ENCODE measurements around the gene TNFRSF19.

TNFRSF19 gene

GRCh38 chr13:23697772-23698313 is 127.6 kb downstream of the TNFRSF19 start:
- H3K27ac ChIP-seq: no peak overlapping the region

GRCh38 chr13:23699271-23699670 is 129.1 kb downstream of the TNFRSF19 start:
- Histone ChIP-seq H3K4me1 (ENCODE audit: low read depth, poor library complexity, severe bottlenecking) (no peaks in the 10 kb centered on the region), H3K27me3 (ENCODE audit: insufficient read depth, low read depth) (no peaks in the 10 kb centered on the region), H4K20me1 (ENCODE audit: insufficient read depth) (no peaks in the 10 kb centered on the region), H3K36me3 (ENCODE audit: insufficient read depth) (no peaks in the 10 kb centered on the region), H3K4me3 (IDR thresholded peaks at IDR 0.05; ENCODE audit: insufficient read depth, low read depth, low read length) (no peak overlapping the region), H2AFZ (ENCODE audit: low read depth) (no peak overlapping the region), H3K27ac (no peak overlapping the region), H3K4me2 (no peak overlapping the region), H3K79me2 (ENCODE audit: insufficient read depth, low read depth) (no peaks in the 10 kb centered on the region), H3K9ac (no peak overlapping the region)
- TF ChIP-seq CTCF (conservative IDR thresholded peaks at IDR 0.05; ENCODE audit: low read depth, low read length): no peak

More at GRCh38 chr13:23697772-23698313, 127.6 kb downstream of the TNFRSF19 start:
- no peak overlapping the region for H2AFZ ChIP-seq (ENCODE audit: low read depth)
- no peaks in the 10 kb centered on the region for H3K4me1 ChIP-seq (ENCODE audit: low read depth, poor library complexity, severe bottlenecking)
- H3K4me3 ChIP-seq (IDR thresholded peaks at IDR 0.05; ENCODE audit: insufficient read depth, low read depth, low read length): no peak overlapping the region
- no peak overlapping the region for H3K4me2 ChIP-seq
- no peak for TF ChIP-seq CTCF (conservative IDR thresholded peaks at IDR 0.05; ENCODE audit: low read depth, low read length)
- no peaks in the 10 kb centered on the region for H3K79me2 ChIP-seq (ENCODE audit: insufficient read depth, low read depth)
- no peaks in the 10 kb centered on the region for H3K27me3 ChIP-seq (ENCODE audit: insufficient read depth, low read depth)
- H3K9ac ChIP-seq: no peak overlapping the region
- H4K20me1 ChIP-seq (ENCODE audit: insufficient read depth): no peaks in the 10 kb centered on the region
- H3K36me3 ChIP-seq (ENCODE audit: insufficient read depth): no peaks in the 10 kb centered on the region

- no peaks in the 10 kb centered on the region for H3K27me3 ChIP-seq (ENCODE audit: insufficient read depth, low read depth)
- H3K9ac ChIP-seq: no peak overlapping the region
- no peak overlapping the region for H3K4me2 ChIP-seq
- H3K79me2 ChIP-seq (ENCODE audit: insufficient read depth, low read depth): no peaks in the 10 kb centered on the region
- no peaks in the 10 kb centered on the region for H3K36me3 ChIP-seq (ENCODE audit: insufficient read depth)
- no peak overlapping the region for H3K27ac ChIP-seq
- H4K20me1 ChIP-seq (ENCODE audit: insufficient read depth): no peaks in the 10 kb centered on the region
- no peaks in the 10 kb centered on the region for H3K4me1 ChIP-seq (ENCODE audit: low read depth, poor library complexity, severe bottlenecking)
- no peak overlapping the region for H2AFZ ChIP-seq (ENCODE audit: low read depth)
- no peak overlapping the region for H3K4me3 ChIP-seq (IDR thresholded peaks at IDR 0.05; ENCODE audit: insufficient read depth, low read depth, low read length)
- no peak for TF ChIP-seq CTCF (conservative IDR thresholded peaks at IDR 0.05; ENCODE audit: low read depth, low read length)
These were observed 131.0 kb downstream of the TNFRSF19 start for GRCh38 chr13:23701186-23701585.

- Histone ChIP-seq H3K27ac (no peak overlapping the region), H3K4me1 (ENCODE audit: low read depth, poor library complexity, severe bottlenecking) (no peaks in the 10 kb centered on the region), H4K20me1 (ENCODE audit: insufficient read depth) (no peaks in the 10 kb centered on the region), H3K9ac (no peak overlapping the region), H3K4me2 (no peak overlapping the region), H3K4me3 (IDR thresholded peaks at IDR 0.05; ENCODE audit: insufficient read depth, low read depth, low read length) (no peak overlapping the region), H3K27me3 (ENCODE audit: insufficient read depth, low read depth) (no peaks in the 10 kb centered on the region), H3K79me2 (ENCODE audit: insufficient read depth, low read depth) (no peaks in the 10 kb centered on the region), H3K36me3 (ENCODE audit: insufficient read depth) (no peaks in the 10 kb centered on the region), H2AFZ (ENCODE audit: low read depth) (no peak overlapping the region)
- no peak for TF ChIP-seq CTCF (conservative IDR thresholded peaks at IDR 0.05; ENCODE audit: low read depth, low read length)
These were observed 131.4 kb downstream of the TNFRSF19 start for GRCh38 chr13:23701636-23702035.
